CD4-positive, alpha-beta T cell treated with Interleukin-15 for 4 hours (primary cell): ENCODE measurements around the gene TROAP.
A peak's percentile ranks its signal among the peaks of the same experiment; 100 is the strongest.
"Not testable (repeated sequence)": the region's sequence is repeated elsewhere in the genome, so short reads cannot be mapped to it uniquely, and the experiment has no call there.

Experiments
- DNase-seq: peaks from one replicate; pipeline ENCODE4 v3.0.0-alpha.2; 2020; ENCODE audit warnings: low spot score

The TROAP gene

GRCh38 chr12:49294086-49294803, 28.8 kb upstream of the TROAP start:
- no peak for DNase-seq

- DNase-seq = no peak
Observed at GRCh38 chr12:49294804-49295081, 28.3 kb upstream of the TROAP start.

GRCh38 chr12:49295082-49295936, 27.7 kb upstream of the TROAP start, which contains the start of gene PRPH:
Gene PRPH, plus strand, starts transcription at chr12:49295147. Its CDS starts 54 bp downstream, at chr12:49295201.
- no peak for DNase-seq

- peak; percentile 57 for DNase-seq
Observed at GRCh38 chr12:49296034-49296835, 26.8 kb upstream of the TROAP start.

- peak; percentile 2 for DNase-seq
Observed at GRCh38 chr12:49296836-49297694, 26.0 kb upstream of the TROAP start.

- no peak for DNase-seq
Observed at GRCh38 chr12:49297695-49298060, 25.4 kb upstream of the TROAP start.

GRCh38 chr12:49298160-49298559, 24.9 kb upstream of the TROAP start:
- DNase-seq = no peak

GRCh38 chr12:49301760-49302159, 21.3 kb upstream of the TROAP start:
- DNase-seq = no peak

GRCh38 chr12:49304161-49304560, 18.9 kb upstream of the TROAP start:
- no peak for DNase-seq

- DNase-seq = no peak
Observed at GRCh38 chr12:49305762-49306510, 17.1 kb upstream of the TROAP start.

GRCh38 chr12:49309386-49309785, 13.7 kb upstream of the TROAP start:
- DNase-seq = no peak

GRCh38 chr12:49310451-49311000, 12.5 kb upstream of the TROAP start:
- not testable (repeated sequence) for DNase-seq

- DNase-seq = no peak
Observed at GRCh38 chr12:49314811-49315210, 8.2 kb upstream of the TROAP start.

GRCh38 chr12:49317118-49317517, 5.9 kb upstream of the TROAP start:
- not testable (repeated sequence) for DNase-seq

GRCh38 chr12:49320411-49321103, 2.5 kb upstream of the TROAP start:
- not testable (repeated sequence) for DNase-seq

GRCh38 chr12:49322367-49322707, 718 bp upstream of the TROAP start:
- no peak for DNase-seq

- no peak for DNase-seq
Observed at GRCh38 chr12:49323524-49324097, 556 bp downstream of the TROAP start.

GRCh38 chr12:49325606-49326005, 2.6 kb downstream of the TROAP start:
- no peak for DNase-seq

GRCh38 chr12:49327368-49327767, 4.3 kb downstream of the TROAP start:
- no peak for DNase-seq

GRCh38 chr12:49327887-49328286, 4.8 kb downstream of the TROAP start:
- DNase-seq = no peak
